H9 (cell line): ENCODE results near the gene BCL11B. TPM values are rescaled to one million over a fixed set of nuclear protein-coding genes. Genes with fewer than 3 reads are reported as not detected.

Experiments
- DNase-seq: peaks from one replicate; pipeline ENCODE4 v3.0.0-alpha.2; 2017
- H2AFZ ChIP-seq: one replicate; pipeline ENCODE4 v1.6.1; 2013; ENCODE audit warnings: mild to moderate bottlenecking, low read length, control low read depth, moderate library complexity
- H2AK5ac ChIP-seq: 2 replicates; pipeline ENCODE4 v1.6.1; 2013; ENCODE audit warnings: low read length, control low read depth, mixed read lengths; ENCODE audit not compliant: insufficient read length
- H2BK120ac ChIP-seq: one replicate; pipeline ENCODE4 v1.6.1; 2013; ENCODE audit warnings: low read depth, mild to moderate bottlenecking, low read length, control low read depth, inconsistent platforms; ENCODE audit not compliant: poor library complexity, severe bottlenecking
- H2BK12ac ChIP-seq: 2 replicates; pipeline ENCODE4 v1.6.1; 2013; ENCODE audit warnings: low read length, control low read depth, mixed read lengths, low read depth; ENCODE audit not compliant: insufficient read length
- H2BK15ac ChIP-seq: 2 replicates; pipeline ENCODE4 v1.6.1; 2013; ENCODE audit warnings: low read depth, low read length, control low read depth
- H2BK20ac ChIP-seq: one replicate; pipeline ENCODE4 v1.6.1; 2013; ENCODE audit warnings: low read depth, mild to moderate bottlenecking, low read length, control low read depth, inconsistent platforms; ENCODE audit not compliant: poor library complexity, severe bottlenecking
- H2BK5ac ChIP-seq: 2 replicates; pipeline ENCODE4 v1.6.1; 2013; ENCODE audit warnings: low read length, control low read depth, mixed read lengths; ENCODE audit not compliant: insufficient read length
- H3K14ac ChIP-seq: 2 replicates; pipeline ENCODE4 v1.6.1; 2013; ENCODE audit warnings: low read length, control low read depth; ENCODE audit not compliant: insufficient read depth
- H3K18ac ChIP-seq: 2 replicates; pipeline ENCODE4 v1.6.1; 2013; ENCODE audit warnings: low read depth, mild to moderate bottlenecking, mixed read lengths, low read length, control low read depth; ENCODE audit not compliant: insufficient read length
- H3K23ac ChIP-seq: 2 replicates; pipeline ENCODE4 v1.6.1; 2013; ENCODE audit warnings: low read length, control low read depth, mixed read lengths, low read depth; ENCODE audit not compliant: insufficient read length
- H3K23me2 ChIP-seq: 2 replicates; pipeline ENCODE4 v1.6.1; 2013; ENCODE audit warnings: low read depth, mild to moderate bottlenecking, mixed read lengths, low read length, control low read depth; ENCODE audit not compliant: insufficient read length, poor library complexity, severe bottlenecking
- H3K27ac ChIP-seq: 2 replicates; pipeline ENCODE4 v1.5.1; 2013; ENCODE audit warnings: low read length, control low read depth, mixed read lengths, low read depth; ENCODE audit not compliant: insufficient read length
- H3K27me3 ChIP-seq: 2 replicates; pipeline ENCODE4 v1.6.1; 2013; ENCODE audit warnings: low read length, control low read depth, inconsistent platforms; ENCODE audit not compliant: insufficient read depth
- H3K4ac ChIP-seq: 2 replicates; pipeline ENCODE4 v1.6.1; 2013; ENCODE audit warnings: low read depth, mild to moderate bottlenecking, control low read depth, inconsistent platforms, low read length, moderate library complexity
- H3K4me1 ChIP-seq: 2 replicates; pipeline ENCODE4 v1.6.1; 2013; ENCODE audit warnings: low read length, control low read depth, inconsistent platforms; ENCODE audit not compliant: insufficient read depth
- H3K4me2 ChIP-seq: 2 replicates; pipeline ENCODE4 v1.6.1; 2013; ENCODE audit warnings: low read length, control low read depth, mixed read lengths; ENCODE audit not compliant: insufficient read length, insufficient read depth
- H3K56ac ChIP-seq: 2 replicates; pipeline ENCODE4 v1.6.1; 2013; ENCODE audit warnings: low read depth, mild to moderate bottlenecking, mixed read lengths, low read length, control low read depth; ENCODE audit not compliant: insufficient read length
- H3K79me1 ChIP-seq: 2 replicates; pipeline ENCODE4 v1.6.1; 2013; ENCODE audit warnings: low read depth, mild to moderate bottlenecking, moderate library complexity, low read length, control low read depth, inconsistent platforms; ENCODE audit not compliant: insufficient read depth, poor library complexity, severe bottlenecking
- H3K79me2 ChIP-seq: 2 replicates; pipeline ENCODE4 v1.6.1; 2013; ENCODE audit warnings: low read length, control low read depth, inconsistent platforms; ENCODE audit not compliant: insufficient read depth
- H3K9ac ChIP-seq: 2 replicates; pipeline ENCODE4 v1.6.1; 2013; ENCODE audit warnings: low read length, control low read depth, mixed read lengths; ENCODE audit not compliant: insufficient read length; ENCODE audit errors: extremely low read depth
- H3K9me3 ChIP-seq: one replicate; pipeline ENCODE4 v1.6.1; 2013; ENCODE audit warnings: low read depth, low read length, inconsistent platforms; ENCODE audit not compliant: control insufficient read depth
- H3T11ph ChIP-seq: one replicate; pipeline ENCODE4 v1.6.1; 2013; ENCODE audit warnings: mild to moderate bottlenecking, low read length, control low read depth, inconsistent platforms
- H4K20me1 ChIP-seq: one replicate; pipeline ENCODE4 v1.6.1; 2013; ENCODE audit not compliant: control insufficient read depth, insufficient read length, insufficient read depth
- H4K5ac ChIP-seq: 2 replicates; pipeline ENCODE4 v1.6.1; 2013; ENCODE audit warnings: low read depth, mild to moderate bottlenecking, mixed read lengths, low read length, control low read depth; ENCODE audit not compliant: insufficient read length
- H4K8ac ChIP-seq: replicated peaks from 2 replicates; pipeline ENCODE4 v1.6.1; 2013; ENCODE audit warnings: low read length, control low read depth, mixed read lengths, low read depth; ENCODE audit not compliant: insufficient read length
- H4K91ac ChIP-seq: 2 replicates; pipeline ENCODE4 v1.6.1; 2013; ENCODE audit warnings: low read depth, mild to moderate bottlenecking, moderate library complexity, mixed read lengths, low read length, control low read depth; ENCODE audit not compliant: insufficient read length
- H3K27ac Mint-ChIP-seq, 3 experiments: 2 replicates in 2 of 3; 3 replicates in 1 of 3; pipeline ENCODE4 v1.8.0; 2020 to 2021; ENCODE audit warnings: mixed read lengths in 3 of 3, mild to moderate bottlenecking in 1 of 3, moderate library complexity in 1 of 3
- H3K27me3 Mint-ChIP-seq: 2 replicates; pipeline ENCODE4 v1.8.0; 2021; ENCODE audit warnings: low read depth, mild to moderate bottlenecking, moderate library complexity, mixed read lengths
- H3K36me3 Mint-ChIP-seq, 3 experiments: 2 replicates in 2 of 3; 3 replicates in 1 of 3; pipeline ENCODE4 v1.8.0; 2020 to 2021; ENCODE audit warnings: low read depth in 3 of 3, mixed read lengths in 3 of 3; ENCODE audit not compliant: insufficient read depth in 1 of 3
- H3K4me1 Mint-ChIP-seq, 2 experiments: 2 replicates each; pipeline ENCODE4 v1.8.0; 2020; ENCODE audit warnings: mixed read lengths in 2 of 2
- H3K4me3 Mint-ChIP-seq, 2 experiments: 2 replicates in 1 of 2; 3 replicates in 1 of 2; pipeline ENCODE4 v1.8.0; 2020 to 2021; ENCODE audit warnings: mild to moderate bottlenecking in 2 of 2, mixed read lengths in 2 of 2, moderate library complexity in 1 of 2
- H3K9me3 Mint-ChIP-seq, 2 experiments: 2 replicates in 1 of 2; 3 replicates in 1 of 2; pipeline ENCODE4 v1.8.0; 2020; ENCODE audit warnings: mild to moderate bottlenecking in 2 of 2, mixed read lengths in 2 of 2, moderate library complexity in 1 of 2
- CTCF ChIP-seq: fragments of 200-600 bp; sonication (generic); conservative IDR thresholded peaks from 3 replicates; pipeline ENCODE4 v1.8.0; 2021; ENCODE audit warnings: antibody characterized with exemption, mild to moderate bottlenecking
- WGBS: extraction: QIAGEN DNeasy Blood & Tissue Kit; methylation state at CpG from one replicate; pipeline ENCODE4 v1.1.7; 2013; ENCODE audit warnings: missing lambda C conversion rate, low lambda C conversion rate, mixed read lengths; ENCODE audit not compliant: insufficient read length; ENCODE audit errors: extremely low coverage; 5-methylcytosine and 5-hydroxymethylcytosine counted together
- total RNA-seq: library from RNA; stranded (reverse); gene quantifications from 2 replicates; pipeline ENCODE4 v1.2.1, GENCODE V29; 2021

BCL11B gene
- total RNA-seq, 1 experiment from 2014 or later: 4.9 TPM

GRCh38 chr14:99177886-99178835 is 93.8 kb downstream of the BCL11B start:
- no peak overlapping the region for H2AK5ac ChIP-seq
- H3K36me3 Mint-ChIP-seq: peaks cover 0 to 9% (median 4%) of the 10 kb centered on the region in 3 experiments; a peak in 3 of 7 replicates
- no peak overlapping the region for H3K27ac ChIP-seq
- no peaks in the 10 kb centered on the region for H3K79me2 ChIP-seq
- H2BK20ac ChIP-seq: no peak overlapping the region
- H4K91ac ChIP-seq: no peak overlapping the region
- no peaks in the 10 kb centered on the region for H3K23me2 ChIP-seq
- no peak overlapping the region for H2BK5ac ChIP-seq
- peaks cover 10 to 16% of the 10 kb centered on the region in 2 experiments for H3K4me1 Mint-ChIP-seq
- peaks cover 2% of the 10 kb centered on the region for H4K20me1 ChIP-seq
- no peaks in the 10 kb centered on the region for H3K4me1 ChIP-seq
- H2BK15ac ChIP-seq: no peak overlapping the region
- no peak for TF ChIP-seq CTCF
- no peak overlapping the region for H3K9ac ChIP-seq
- H4K8ac ChIP-seq: no peak overlapping the region
- no peak overlapping the region for H2AFZ ChIP-seq
- H3K79me1 ChIP-seq: no peaks in the 10 kb centered on the region
- no peak overlapping the region for H3T11ph ChIP-seq
- WGBS: no CpG with 5 or more reads among the region's 18 CpGs
- no peak overlapping the region for H3K23ac ChIP-seq
- no peak overlapping the region for H3K4ac ChIP-seq
- no peaks in the 10 kb centered on the region for H3K27me3 ChIP-seq
- H3K14ac ChIP-seq: no peak overlapping the region; the same call in 1 of the 2 replicates
- no peak overlapping the region for H2BK120ac ChIP-seq
- no peak overlapping the region for H2BK12ac ChIP-seq
- H3K9me3 ChIP-seq: no peaks in the 10 kb centered on the region
- H3K18ac ChIP-seq: no peak overlapping the region
- H3K4me2 ChIP-seq: no peak overlapping the region
- peak overlapping the region; percentile 1 to 57 (median 25); a peak in 3 of 7 replicates for H3K27ac Mint-ChIP-seq
- H3K27me3 Mint-ChIP-seq: no peaks in the 10 kb centered on the region
- H4K5ac ChIP-seq: no peak overlapping the region
- DNase-seq: peak; percentile 20
- no peak overlapping the region for H3K4me3 Mint-ChIP-seq
- no peaks in the 10 kb centered on the region for H3K9me3 Mint-ChIP-seq
- no peak overlapping the region for H3K56ac ChIP-seq
